Stimulated activated CD4-positive, alpha-beta T cell treated with anti-CD3 and anti-CD28 coated beads, TNF-alpha, amount 100 ng/mL, for 24 hours (primary cell): ENCODE results near the gene EDAR.

Experiments used
- DNase-seq, 3 experiments: peaks; one replicate each; pipeline ENCODE4 v3.0.0-alpha.2; 2020; ENCODE audit warnings: low read depth in 3 of 3

EDAR gene

GRCh38 chr2:108988796-108989713, at the start of gene EDAR:
Gene EDAR, minus strand, starts transcription at chr2:108989220. Its CDS starts 58,206 bp downstream, at chr2:108931014.
- peak; percentile 15 to 38 (median 18) for DNase-seq

- DNase-seq = no peak
These were observed 44.2 kb upstream of the EDAR start for GRCh38 chr2:109033171-109033570.

GRCh38 chr2:109032229-109032820, 43.3 kb upstream of the EDAR start:
- DNase-seq = no peak

GRCh38 chr2:109031476-109032228, 42.6 kb upstream of the EDAR start:
- peak in 2 of 3 experiments; percentile 36 to 61 for DNase-seq

- no peak for DNase-seq
These were observed 42.0 kb upstream of the EDAR start for GRCh38 chr2:109030870-109031475.

GRCh38 chr2:109029490-109030201, 40.6 kb upstream of the EDAR start:
- DNase-seq = no peak

GRCh38 chr2:109028738-109029489, 39.9 kb upstream of the EDAR start:
- no peak for DNase-seq

GRCh38 chr2:109028277-109028676, 39.3 kb upstream of the EDAR start:
- DNase-seq = no peak

GRCh38 chr2:109027702-109028101, 38.7 kb upstream of the EDAR start:
- DNase-seq = no peak

GRCh38 chr2:109024477-109024876, 35.5 kb upstream of the EDAR start:
- DNase-seq = no peak

- DNase-seq = no peak
These were observed 32.9 kb upstream of the EDAR start for GRCh38 chr2:109021895-109022300.

GRCh38 chr2:109020217-109020637, 31.2 kb upstream of the EDAR start:
- DNase-seq = no peak

- DNase-seq = no peak
These were observed 29.4 kb upstream of the EDAR start for GRCh38 chr2:109018452-109018851.

- no peak for DNase-seq
These were observed 28.0 kb upstream of the EDAR start for GRCh38 chr2:109017017-109017416.

- no peak for DNase-seq
These were observed 27.4 kb upstream of the EDAR start for GRCh38 chr2:109016376-109016775.

- no peak for DNase-seq
These were observed 25.5 kb upstream of the EDAR start for GRCh38 chr2:109014476-109014875.

- no peak for DNase-seq
These were observed 24.0 kb upstream of the EDAR start for GRCh38 chr2:109013051-109013450.

GRCh38 chr2:109009920-109010610, 21.0 kb upstream of the EDAR start:
- no peak for DNase-seq

- no peak for DNase-seq
These were observed 18.0 kb upstream of the EDAR start for GRCh38 chr2:109006971-109007370.

- no peak for DNase-seq
These were observed 16.7 kb upstream of the EDAR start for GRCh38 chr2:109005686-109006204.
